ENCODE measurements around the gene LURAP1L.

The LURAP1L gene

GRCh38 chr9:12777121-12778022, 2.6 kb downstream of the LURAP1L start:
- no peak for DNase-seq

DNA sequence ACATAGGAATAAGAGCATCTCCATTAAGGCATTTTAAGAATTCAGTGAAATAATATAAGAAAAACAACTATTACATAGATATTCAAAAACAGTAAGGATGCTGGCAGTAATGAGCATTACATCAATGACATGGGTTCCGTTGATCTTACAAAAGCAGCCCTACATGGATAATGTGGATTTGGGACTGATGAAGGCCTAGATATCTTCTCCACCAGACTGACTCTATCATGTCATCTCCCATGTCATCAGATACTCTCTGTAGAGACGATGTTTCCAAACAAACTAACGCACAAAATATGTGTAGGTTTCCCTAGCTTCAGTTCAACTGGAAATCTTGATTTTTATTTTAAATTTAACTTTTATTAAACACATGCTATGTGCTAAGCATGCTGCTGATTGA, 3.6 kb downstream of the LURAP1L start:
- DNase-seq = no peak

GRCh38 chr9:12781226-12781733, 6.5 kb downstream of the LURAP1L start:
- no peak for DNase-seq

GRCh38 chr9:12783767-12784460, 9.1 kb downstream of the LURAP1L start:
- DNase-seq = peak; percentile 14

- peak; percentile 64 for DNase-seq
Measured at GRCh38 chr9:12784461-12785259, 9.8 kb downstream of the LURAP1L start.

GRCh38 chr9:12785260-12785770, 10.5 kb downstream of the LURAP1L start:
- no peak for DNase-seq

- no peak for DNase-seq
Measured at GRCh38 chr9:12785941-12786340, 11.1 kb downstream of the LURAP1L start.

GRCh38 chr9:12790001-12790400, 15.2 kb downstream of the LURAP1L start:
- DNase-seq = no peak

- no peak for DNase-seq
Measured at GRCh38 chr9:12790883-12791282, 16.1 kb downstream of the LURAP1L start.

GRCh38 chr9:12794101-12794799, 19.4 kb downstream of the LURAP1L start:
- no peak for DNase-seq

- DNase-seq = no peak
Measured at GRCh38 chr9:12796601-12797000, 21.8 kb downstream of the LURAP1L start.

DNA sequence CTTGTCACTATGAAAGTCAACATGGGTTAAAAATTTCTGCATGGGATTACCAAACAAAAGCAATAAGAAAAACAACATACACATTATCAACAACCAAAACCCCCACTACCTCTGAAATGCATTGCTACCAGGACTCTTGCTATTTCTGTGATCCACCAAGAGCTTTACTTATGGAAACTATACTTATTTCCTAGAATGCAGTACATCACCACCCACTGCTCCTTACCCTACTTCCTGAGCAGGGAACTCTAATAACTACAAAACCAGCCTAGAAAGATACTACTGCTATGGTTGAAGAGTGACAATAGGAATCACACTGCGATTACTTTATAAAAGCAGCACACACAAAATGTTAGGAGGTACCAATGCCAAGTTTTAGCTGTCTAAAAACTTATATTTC, 22.2 kb downstream of the LURAP1L start:
- DNase-seq = no peak

- DNase-seq = no peak
Measured at GRCh38 chr9:12798066-12798770, 23.4 kb downstream of the LURAP1L start.

- no peak for DNase-seq
Measured at GRCh38 chr9:12801187-12801586, 26.4 kb downstream of the LURAP1L start.

DNA sequence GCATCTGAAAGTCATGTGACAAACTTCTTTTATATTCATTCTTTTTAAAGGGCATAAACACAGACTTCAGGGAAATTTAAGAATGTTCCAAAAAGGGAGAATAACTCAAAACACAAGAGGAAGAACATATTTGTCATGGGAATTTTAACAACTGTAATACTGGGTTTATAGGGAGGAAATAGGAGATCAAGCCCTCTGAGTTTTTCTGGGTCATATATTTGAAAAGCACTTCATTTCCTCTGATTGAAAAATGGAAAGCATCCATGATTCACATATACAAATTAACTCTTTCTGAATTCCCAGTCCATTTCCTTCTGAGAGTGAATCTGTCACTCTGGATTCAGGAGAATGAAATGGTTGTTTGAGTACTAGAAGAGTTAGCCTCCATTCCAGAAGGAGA, 26.8 kb downstream of the LURAP1L start:
- DNase-seq = no peak

DNA sequence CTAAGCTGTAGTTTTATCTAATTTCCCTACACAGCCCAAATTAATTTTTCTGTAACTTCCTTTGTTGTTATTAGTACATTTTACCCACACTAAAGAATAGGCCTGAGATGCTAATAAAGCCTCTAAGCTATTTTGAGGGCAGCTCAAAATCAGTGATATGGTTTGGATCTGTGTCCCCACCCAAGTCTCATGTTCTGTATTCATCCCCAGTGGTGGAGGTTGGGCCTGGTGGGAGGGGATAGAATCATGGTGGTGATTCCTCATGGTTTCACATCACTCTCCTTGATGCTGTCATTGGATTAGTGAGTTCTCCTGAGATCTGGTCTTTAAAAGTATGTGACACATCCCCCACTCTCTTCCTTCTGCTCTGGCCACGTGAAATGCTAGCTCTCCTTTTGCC, 27.3 kb downstream of the LURAP1L start:
- no peak for DNase-seq

DNA sequence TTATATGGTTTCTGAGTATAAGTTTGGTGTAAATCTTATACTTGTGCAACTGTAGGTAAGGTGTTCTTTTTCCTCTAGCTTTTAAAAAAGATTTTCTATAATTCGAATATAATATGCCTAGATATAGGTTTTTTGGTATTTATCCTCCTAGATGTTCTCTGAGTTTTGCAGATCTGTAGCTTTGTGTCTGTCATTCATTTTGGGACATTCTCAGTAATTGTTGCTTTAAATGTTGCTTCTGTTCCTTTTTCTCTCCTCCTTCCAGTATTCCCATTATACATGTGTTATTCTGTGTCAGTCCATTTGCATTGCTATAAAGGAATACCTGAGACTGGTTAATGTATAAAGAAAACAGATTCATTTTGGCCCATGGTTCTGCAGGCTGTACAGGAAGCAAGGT, 33.7 kb downstream of the LURAP1L start:
- no peak for DNase-seq

GRCh38 chr9:12809720-12810119, 34.9 kb downstream of the LURAP1L start:
- DNase-seq = no peak

GRCh38 chr9:12811935-12812334, 37.1 kb downstream of the LURAP1L start:
- DNase-seq = no peak

- DNase-seq = no peak
Measured at GRCh38 chr9:12812710-12813109, 37.9 kb downstream of the LURAP1L start.

GRCh38 chr9:12813533-12813932, 38.7 kb downstream of the LURAP1L start:
- no peak for DNase-seq
